Measurements from ENCODE around the gene DPP6.

DNA sequence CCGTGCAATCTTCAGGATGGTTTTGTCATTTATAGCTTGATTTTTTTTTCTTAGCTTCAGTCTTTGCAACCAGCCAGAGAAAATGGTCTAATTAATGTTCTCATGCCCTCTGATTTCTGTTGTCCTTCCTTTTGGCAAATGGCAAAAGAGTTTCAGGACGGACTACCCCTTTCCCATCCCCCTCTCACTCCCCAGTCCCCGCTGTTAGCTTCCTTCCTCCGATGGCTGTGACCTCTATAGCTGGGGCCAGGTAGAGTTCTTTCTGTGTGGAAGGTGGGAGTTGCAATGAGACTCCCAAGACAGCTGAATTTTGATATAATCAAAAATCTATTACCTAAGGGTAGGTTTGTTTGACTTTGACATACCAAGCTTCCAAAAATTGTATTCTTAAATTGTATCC is 588.7 kb downstream of the DPP6 start:
- TF ChIP-seq CTCF (conservative IDR thresholded peaks at IDR 0.05; ENCODE audit: low read depth, low read length) (no peak), EZH2 (IDR thresholded peaks at IDR 0.05; ENCODE audit: borderline replicate concordance, low read depth, low read length, poor library complexity, severe bottlenecking) (no peak)

Data from A673 (cell line).